KBM-7 (cell line): Measurements from ENCODE around the gene TBX10.
"Not testable (repeated sequence)": the region's sequence is repeated elsewhere in the genome, so short reads cannot be mapped to it uniquely, and the experiment has no call there.

ENCODE experiments used
- DNase-seq: peaks from one replicate; pipeline ENCODE4 v3.0.0-alpha.2; 2015
- in situ Hi-C: fragments of 300-500 bp; cut with MboI; formaldehyde crosslinking; loops from 2 replicates; pipeline ENCODE4 v1.14.3; 2020; ENCODE audit warnings: low sequenced_read_pairs, low pct_unique_long_range_greater_than_20kb, mixed read lengths

The TBX10 gene

GRCh38 chr11:67639438-67639859 is at the start of gene TBX10:
Gene TBX10, minus strand, starts transcription at chr11:67639763. Its CDS starts 291 bp downstream, at chr11:67639472.
- in situ Hi-C loops = no loop called here
- no peak for DNase-seq

DNA sequence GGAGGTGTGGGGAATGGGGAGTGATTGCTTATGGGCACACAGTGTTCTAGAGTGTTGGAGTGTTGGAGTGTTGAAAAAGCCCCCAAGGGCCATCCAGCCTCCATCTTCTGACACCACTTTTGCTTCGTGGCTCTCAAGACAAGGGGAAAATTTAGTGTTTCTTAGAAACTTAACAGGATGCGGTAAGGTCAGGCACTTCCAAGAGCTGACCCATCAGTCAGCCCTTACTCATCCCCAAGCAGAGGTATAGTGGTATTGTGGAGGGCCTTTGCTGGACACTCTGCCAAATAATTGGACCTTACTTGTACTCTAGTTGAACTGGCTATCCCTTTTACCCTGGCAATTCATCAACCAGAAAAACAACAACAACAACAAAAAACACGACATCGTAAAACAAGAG is 49.6 kb upstream of the TBX10 start:
- in situ Hi-C loops = no loop called here
- no peak for DNase-seq

DNA sequence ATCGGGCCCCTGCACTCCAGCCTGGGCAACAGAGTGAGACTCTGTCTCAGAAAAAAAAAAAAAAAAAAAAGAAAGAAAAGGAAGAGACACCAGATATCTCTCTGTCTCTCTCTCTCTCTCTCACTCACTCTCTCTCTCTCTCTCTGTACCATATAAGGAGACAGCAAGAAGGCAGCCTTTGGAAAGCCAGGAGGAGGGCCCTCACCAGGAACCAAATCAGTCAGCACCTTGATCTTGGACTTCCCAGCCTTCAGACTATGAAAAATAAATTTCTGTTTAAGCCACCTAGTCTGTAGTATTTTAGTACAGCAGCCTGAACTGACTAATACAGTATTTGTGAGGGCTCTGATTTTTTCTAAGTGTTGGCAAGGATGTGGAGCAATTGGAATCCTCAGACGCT is 48.4 kb upstream of the TBX10 start:
- DNase-seq = no peak
- in situ Hi-C loops = no loop called here

- in situ Hi-C loops = not testable (repeated sequence)
- DNase-seq = peak; percentile 55
Observed at GRCh38 chr11:67685641-67686332, 46.2 kb upstream of the TBX10 start.

DNA sequence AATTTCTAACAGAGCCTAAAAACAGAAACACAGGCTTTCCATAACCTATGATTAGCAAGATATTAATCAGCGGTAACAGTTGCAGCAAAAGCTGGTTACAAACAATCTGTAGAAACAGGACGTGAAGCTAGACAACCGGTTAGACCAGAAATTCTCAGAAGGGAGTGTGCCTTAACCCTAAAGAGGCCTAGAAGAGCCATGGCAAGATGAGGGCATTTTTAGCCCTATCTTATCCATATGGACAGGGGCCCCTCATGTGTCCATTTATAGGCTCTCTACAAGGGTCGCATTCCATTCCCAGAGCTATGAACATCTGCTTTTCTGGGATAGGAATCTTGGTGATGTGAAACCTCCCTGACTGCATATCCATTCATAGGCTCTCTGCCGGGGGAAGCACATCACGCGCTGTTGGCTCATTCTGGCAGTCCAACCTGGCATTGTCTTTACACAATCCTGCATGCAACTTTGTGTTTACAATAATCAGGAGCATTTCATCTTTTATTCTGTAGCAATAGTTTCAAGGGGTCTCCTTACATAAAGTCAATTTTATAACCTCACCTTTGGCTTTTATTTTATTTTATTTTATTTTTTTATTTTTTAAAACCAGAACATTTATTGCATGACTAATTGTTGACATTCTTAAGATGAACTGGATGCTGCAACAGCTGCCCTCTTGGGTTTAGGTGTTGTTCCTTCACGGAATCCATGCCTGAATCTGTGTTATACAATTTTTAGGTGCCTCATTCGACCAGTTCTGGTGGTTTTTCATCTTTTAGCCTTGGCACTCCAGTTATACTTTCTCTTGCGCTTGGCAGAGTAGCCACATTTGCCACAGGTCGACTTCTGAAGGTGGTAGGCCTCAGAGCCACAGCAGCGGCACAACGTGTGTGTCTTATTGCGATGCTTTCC is 42.8 kb upstream of the TBX10 start:
- DNase-seq, in situ Hi-C loops: not testable (repeated sequence)

DNA sequence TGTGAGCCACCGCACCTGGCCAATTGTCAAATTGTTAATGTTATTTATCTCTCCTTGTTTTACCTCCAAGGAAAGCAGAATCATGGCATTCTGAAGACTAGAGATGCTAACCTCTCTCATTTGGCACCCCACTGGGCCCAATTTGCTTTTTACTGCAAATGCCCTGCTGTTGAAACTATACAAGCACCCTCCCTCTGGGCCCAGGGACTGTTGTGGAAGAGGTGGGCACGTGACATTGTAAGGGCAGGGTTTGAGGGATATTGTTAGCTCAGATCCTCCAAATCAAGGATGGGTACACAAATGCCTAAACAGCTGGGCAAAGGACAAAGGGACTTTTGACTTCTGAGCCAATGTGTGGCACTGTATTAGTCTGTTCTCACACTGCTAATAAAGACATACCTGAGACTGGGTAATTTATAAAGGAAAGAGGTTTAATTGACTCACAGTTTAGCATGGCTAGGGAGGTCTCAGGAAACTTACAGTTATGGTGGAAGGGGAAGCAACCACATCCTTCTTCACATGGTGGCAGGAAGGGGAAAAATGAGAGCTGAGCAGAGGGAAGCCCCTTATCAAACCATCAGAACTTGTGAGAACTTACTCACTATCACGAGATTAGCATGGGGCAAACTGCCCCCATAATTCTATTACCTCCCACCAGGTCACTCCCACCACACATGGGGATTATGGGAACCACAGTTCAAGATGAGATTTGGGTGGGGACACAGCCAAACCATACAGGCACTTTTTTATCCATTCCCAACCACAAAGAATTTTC is 41.3 kb upstream of the TBX10 start:
- in situ Hi-C loops = no loop called here
- peak; percentile 27 for DNase-seq

GRCh38 chr11:67675058-67675747 is 35.6 kb upstream of the TBX10 start:
- no peak for DNase-seq
- in situ Hi-C loops = no loop called here

GRCh38 chr11:67674442-67674871 is 34.9 kb upstream of the TBX10 start, which contains the start of gene ALDH3B2:
Gene ALDH3B2, minus strand, starts transcription at chr11:67674623. Its CDS starts 7,688 bp downstream, at chr11:67666935.
- in situ Hi-C loops = no loop called here
- no peak for DNase-seq

DNA sequence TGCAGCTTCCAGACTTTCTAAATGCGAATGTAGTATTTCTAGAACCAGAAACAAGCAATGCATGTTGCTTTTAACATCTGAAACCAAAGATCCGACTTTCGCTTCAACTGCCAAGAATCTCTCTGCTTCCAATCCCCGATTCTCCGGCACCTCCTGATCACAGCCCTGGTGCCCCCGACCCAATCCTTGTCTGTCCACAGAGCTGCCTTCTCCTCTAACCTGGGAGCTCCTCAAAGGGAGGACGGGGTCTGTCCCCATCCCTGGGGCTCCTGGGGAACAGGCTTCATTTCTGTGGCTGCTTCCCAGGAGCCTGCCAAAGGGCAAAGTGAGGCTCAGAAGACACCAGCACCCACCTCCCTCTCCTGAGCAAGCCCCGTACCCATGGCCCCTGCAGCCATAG is 34.3 kb upstream of the TBX10 start:
- in situ Hi-C loops = no loop called here
- DNase-seq = no peak

GRCh38 chr11:67673358-67673757 is 33.8 kb upstream of the TBX10 start:
- in situ Hi-C loops = no loop called here
- no peak for DNase-seq

- in situ Hi-C loops = no loop called here
- DNase-seq = no peak
Observed at GRCh38 chr11:67671211-67671520, 31.6 kb upstream of the TBX10 start.

GRCh38 chr11:67670316-67671210 is 31.0 kb upstream of the TBX10 start:
- DNase-seq = no peak
- in situ Hi-C loops = no loop called here

GRCh38 chr11:67668192-67668551 is 28.6 kb upstream of the TBX10 start:
- in situ Hi-C loops = no loop called here
- DNase-seq = no peak

- in situ Hi-C loops = no loop called here
- DNase-seq = no peak
Observed at GRCh38 chr11:67667490-67668191, 28.1 kb upstream of the TBX10 start.

GRCh38 chr11:67666676-67667489 is 27.3 kb upstream of the TBX10 start:
- in situ Hi-C loops = no loop called here

DNA sequence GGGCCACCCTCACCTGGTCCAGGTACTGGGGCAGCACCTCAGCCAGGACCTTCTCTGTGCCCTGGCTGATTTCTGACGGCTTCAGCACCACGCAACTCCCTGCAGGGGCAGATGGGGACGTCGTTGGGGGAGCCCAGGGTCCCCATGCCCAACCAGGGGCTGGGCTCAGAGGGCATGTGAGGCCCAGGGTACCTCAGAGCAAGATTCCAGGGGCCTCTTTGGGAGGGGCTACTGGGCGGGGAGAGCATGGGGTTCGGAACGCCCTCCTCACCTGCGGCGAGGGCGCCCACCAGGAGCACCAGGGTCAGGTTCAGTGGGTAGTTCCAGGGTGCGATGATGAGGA is 26.7 kb upstream of the TBX10 start:
- in situ Hi-C loops = no loop called here
- no peak for DNase-seq

More at GRCh38 chr11:67666676-67667489, 27.3 kb upstream of the TBX10 start:
- DNase-seq = no peak
